Ovary (tissue), 3 donors: ENCODE results near the gene TRPV4.

ENCODE experiments used
- CTCF ChIP-seq, 3 donors: fragments of 450-650 bp in 2 of 3; fragments of 200-600 bp in 1 of 3; IDR thresholded peaks; one replicate each; pipeline versions ENCODE4 v1.5.1 to v1.8.0; 2016 to 2022; ENCODE audit warnings: antibody characterized with exemption in 3 of 3, mild to moderate bottlenecking in 1 of 3
- EP300 ChIP-seq: sonication (generic); formaldehyde crosslinking; IDR thresholded peaks from one replicate; pipeline ENCODE4 v1.6.1; 2017; ENCODE audit warnings: antibody characterized with exemption
- POLR2A ChIP-seq: fragments of 450-650 bp; IDR thresholded peaks from one replicate; pipeline ENCODE4 v1.6.1; 2017; ENCODE audit warnings: antibody characterized with exemption, mild to moderate bottlenecking, moderate library complexity
- donor health status: DM: no; HTN: no; CAD: no.

- TF ChIP-seq POLR2A (no peak), CTCF (IDR thresholded peaks at IDR 0.05) (no peak), EP300 (no peak)
Measured at GRCh38 chr12:109765446-109765810, 67.8 kb downstream of the TRPV4 start.
